ENCODE data around the gene TBXA2R. TPM values are rescaled to one million over a fixed set of nuclear protein-coding genes. Genes with fewer than 3 reads are reported as not detected.

The TBXA2R gene
- total and polyA plus RNA-seq, 2 experiments from 2014 or later = 0.42 to 0.73 TPM

DNA sequence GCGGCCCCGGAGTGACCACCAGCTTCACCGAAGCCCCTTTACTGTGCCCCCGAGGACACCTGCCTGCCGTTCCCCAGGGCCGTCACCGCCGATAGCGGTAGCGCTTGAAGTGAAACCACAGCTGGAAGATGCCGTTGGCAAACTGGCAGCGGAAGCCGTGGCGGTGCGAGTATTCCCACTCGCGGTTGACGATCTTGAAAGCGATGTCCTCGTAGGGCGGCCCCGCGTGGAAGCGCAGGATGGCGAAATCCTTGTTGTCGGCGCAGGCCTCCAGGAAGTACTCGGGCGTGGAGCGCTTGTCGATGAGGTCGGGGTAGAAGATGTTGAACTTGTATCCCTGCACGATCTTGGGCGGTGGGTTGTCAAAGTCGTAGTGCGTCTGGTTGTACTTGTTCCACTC is 5.2 kb upstream of the TBXA2R start (continued):
- TF ChIP-seq, protein P1, sequence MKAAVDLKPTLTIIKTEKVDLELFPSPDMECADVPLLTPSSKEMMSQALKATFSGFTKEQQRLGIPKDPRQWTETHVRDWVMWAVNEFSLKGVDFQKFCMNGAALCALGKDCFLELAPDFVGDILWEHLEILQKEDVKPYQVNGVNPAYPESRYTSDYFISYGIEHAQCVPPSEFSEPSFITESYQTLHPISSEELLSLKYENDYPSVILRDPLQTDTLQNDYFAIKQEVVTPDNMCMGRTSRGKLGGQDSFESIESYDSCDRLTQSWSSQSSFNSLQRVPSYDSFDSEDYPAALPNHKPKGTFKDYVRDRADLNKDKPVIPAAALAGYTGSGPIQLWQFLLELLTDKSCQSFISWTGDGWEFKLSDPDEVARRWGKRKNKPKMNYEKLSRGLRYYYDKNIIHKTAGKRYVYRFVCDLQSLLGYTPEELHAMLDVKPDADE (IDR thresholded peaks at IDR 0.05) = no peak
- TF ChIP-seq ZNF114 (CRISPR knock-in tag; IDR thresholded peaks at IDR 0.05) (no peak), CTCF (conservative IDR thresholded peaks at IDR 0.05; ENCODE audit: low read depth in 2 of 2) (no peak), ZNF331 (CRISPR knock-in tag; IDR thresholded peaks at IDR 0.05; ENCODE audit: low read depth) (no peak)

DNA sequence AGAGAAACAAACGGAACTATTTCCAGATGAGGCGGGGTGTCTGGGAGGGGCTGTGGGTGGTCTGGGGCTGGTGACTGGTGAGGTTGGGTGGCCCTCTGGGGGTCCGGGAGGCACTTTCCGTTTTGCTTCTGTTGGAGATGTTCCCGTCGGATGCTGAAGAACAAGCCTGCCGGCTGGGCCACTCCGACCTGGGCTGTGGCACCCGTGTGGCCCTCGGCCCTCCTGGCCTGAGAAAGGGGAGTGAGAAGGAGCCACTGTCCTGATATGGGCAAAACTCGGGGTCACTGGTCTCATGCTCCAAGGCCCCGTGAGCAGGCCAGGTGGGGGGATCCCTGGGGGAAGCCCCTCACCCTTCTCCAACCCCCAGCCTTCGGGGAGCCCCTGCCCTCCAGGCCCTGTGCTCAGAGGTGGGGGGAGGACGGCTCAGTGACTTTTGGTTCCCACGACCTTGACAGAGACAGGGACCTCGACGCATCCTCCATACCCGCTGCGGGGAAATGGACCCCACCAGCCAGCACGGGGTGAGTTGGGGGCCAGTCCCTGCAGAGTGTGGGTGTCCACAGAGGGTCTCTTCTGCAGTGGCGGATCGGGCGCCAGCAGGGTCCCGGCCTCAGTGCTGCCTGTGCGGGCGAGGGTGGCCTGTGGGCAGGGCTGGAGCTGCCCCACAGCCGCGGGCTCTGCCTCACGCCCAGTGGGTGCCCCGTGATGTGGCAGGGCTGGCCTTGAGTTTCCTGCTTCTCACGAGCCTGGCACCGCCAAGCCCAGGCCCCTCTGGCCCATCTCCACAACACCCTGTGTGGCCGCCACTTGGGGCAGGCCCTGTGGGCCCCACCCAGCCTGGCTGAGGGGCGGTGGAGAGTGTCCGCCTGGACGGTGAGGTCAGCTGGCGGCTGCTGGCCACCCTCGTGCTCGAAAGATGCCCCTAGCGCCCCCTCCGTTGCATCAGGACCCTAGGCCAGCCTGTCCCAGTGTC is 4.4 kb upstream of the TBXA2R start:
- no peak overlapping the region for H2AFZ ChIP-seq
- no peak overlapping the region for H3K4me3 ChIP-seq
- peaks cover 8% of the 10 kb centered on the region for H3K4me1 ChIP-seq (ENCODE audit: insufficient read depth)
- Mint-ChIP-seq H3K4me1 (peaks cover 13% of the 10 kb centered on the region), H3K4me3 (no peak overlapping the region), H3K27ac (no peak overlapping the region), H3K9me3 (no peaks in the 10 kb centered on the region), H3K27me3 (ENCODE audit: insufficient read depth, low read depth, poor library complexity) (peaks cover 1% of the 10 kb centered on the region), H3K36me3 (ENCODE audit: low read depth) (peaks cover 16% of the 10 kb centered on the region)
- no peaks in the 10 kb centered on the region for H3K36me3 ChIP-seq (ENCODE audit: insufficient read depth)
- DNase-seq (ENCODE audit: low spot score) (no peak), ATAC-seq (no peak)
- H3K27me3 ChIP-seq (ENCODE audit: insufficient read depth) = peaks cover 2% of the 10 kb centered on the region; the same call in 1 of the 2 replicates
- H3K9me2 ChIP-seq (ENCODE audit: insufficient read depth) = no peaks in the 10 kb centered on the region
- no peak overlapping the region for H3K27ac ChIP-seq (ENCODE audit: low read depth)
- H3K79me2 ChIP-seq (replicated peaks; ENCODE audit: insufficient read depth) = no peaks in the 10 kb centered on the region
- no peak overlapping the region for H3K4me2 ChIP-seq
- H3F3A ChIP-seq (replicated peaks; ENCODE audit: low read depth) = peaks cover 9% of the 10 kb centered on the region; the same call in 1 of the 2 replicates
- no peaks in the 10 kb centered on the region for H4K20me1 ChIP-seq (replicated peaks; ENCODE audit: insufficient read depth)
- no peak for TF ChIP-seq CREB1 (CRISPR knock-in tag; IDR thresholded peaks at IDR 0.05; ENCODE audit: low read depth)

- H2AFZ ChIP-seq = no peak overlapping the region
- H3K4me2 ChIP-seq = no peak overlapping the region
- no peak overlapping the region for H3K27ac ChIP-seq (ENCODE audit: low read depth)
- H3K9me2 ChIP-seq (ENCODE audit: insufficient read depth) = no peaks in the 10 kb centered on the region
- Mint-ChIP-seq H3K27me3 (ENCODE audit: insufficient read depth, low read depth, poor library complexity) (peaks cover 1% of the 10 kb centered on the region), H3K36me3 (ENCODE audit: low read depth) (peaks cover 13% of the 10 kb centered on the region), H3K4me1 (peaks cover 13% of the 10 kb centered on the region), H3K27ac (no peak overlapping the region), H3K9me3 (no peaks in the 10 kb centered on the region), H3K4me3 (no peak overlapping the region)
- H3K36me3 ChIP-seq (ENCODE audit: insufficient read depth) = no peaks in the 10 kb centered on the region
- H3K4me3 ChIP-seq = no peak overlapping the region
- no peak for DNase-seq (ENCODE audit: low spot score)
- no peak for ATAC-seq
- peaks cover 10% of the 10 kb centered on the region for H3K4me1 ChIP-seq (ENCODE audit: insufficient read depth)
- H3K27me3 ChIP-seq (ENCODE audit: insufficient read depth) = peaks cover 11% of the 10 kb centered on the region
- peaks cover 9% of the 10 kb centered on the region; the same call in 1 of the 2 replicates for H3F3A ChIP-seq (replicated peaks; ENCODE audit: low read depth)
- no peaks in the 10 kb centered on the region for H3K79me2 ChIP-seq (replicated peaks; ENCODE audit: insufficient read depth)
- H4K20me1 ChIP-seq (replicated peaks; ENCODE audit: insufficient read depth) = no peaks in the 10 kb centered on the region
- TF ChIP-seq POLR2AphosphoS5 (IDR thresholded peaks at IDR 0.05; ENCODE audit: low read depth) (no peak), NANOG (IDR thresholded peaks at IDR 0.05; ENCODE audit: borderline replicate concordance) (no peak), CREB1 (CRISPR knock-in tag; IDR thresholded peaks at IDR 0.05; ENCODE audit: low read depth) (no peak), CTCF (conservative IDR thresholded peaks at IDR 0.05; ENCODE audit: low read depth in 2 of 2) (no peak), EZH2phosphoT487 (IDR thresholded peaks at IDR 0.05; ENCODE audit: unreplicated experiment) (no peak), STAT1 (IDR thresholded peaks at IDR 0.05; ENCODE audit: unreplicated experiment) (no peak), EZH2 (IDR thresholded peaks at IDR 0.05; ENCODE audit: low read depth, unreplicated experiment) (no peak)
These were observed 3.4 kb upstream of the TBXA2R start for GRCh38 chr19:3609779-3610719.

All from GM23338 (cell line).